ENCODE results near the gene SEC14L3.

DNA sequence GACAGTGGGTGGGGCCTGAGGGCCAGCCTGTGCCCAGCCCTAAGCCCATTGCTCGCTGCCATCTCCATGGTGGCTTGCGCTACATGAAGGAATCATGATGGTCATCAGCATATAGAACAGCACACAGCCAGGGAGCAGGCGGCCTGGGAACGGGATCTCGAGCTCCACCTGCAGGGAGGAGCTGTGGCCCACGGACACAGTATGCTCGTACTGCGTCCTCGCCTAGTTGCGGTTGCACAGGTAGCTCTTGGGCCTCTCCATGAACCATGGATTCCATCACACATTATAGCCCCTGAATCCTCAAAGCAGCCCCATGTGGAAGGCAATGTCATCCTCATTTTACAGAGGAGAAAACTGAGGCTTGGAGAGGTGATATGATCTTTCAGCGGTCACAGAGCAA, 18.6 kb upstream of the SEC14L3 start:
- TF ChIP-seq, protein P1, sequence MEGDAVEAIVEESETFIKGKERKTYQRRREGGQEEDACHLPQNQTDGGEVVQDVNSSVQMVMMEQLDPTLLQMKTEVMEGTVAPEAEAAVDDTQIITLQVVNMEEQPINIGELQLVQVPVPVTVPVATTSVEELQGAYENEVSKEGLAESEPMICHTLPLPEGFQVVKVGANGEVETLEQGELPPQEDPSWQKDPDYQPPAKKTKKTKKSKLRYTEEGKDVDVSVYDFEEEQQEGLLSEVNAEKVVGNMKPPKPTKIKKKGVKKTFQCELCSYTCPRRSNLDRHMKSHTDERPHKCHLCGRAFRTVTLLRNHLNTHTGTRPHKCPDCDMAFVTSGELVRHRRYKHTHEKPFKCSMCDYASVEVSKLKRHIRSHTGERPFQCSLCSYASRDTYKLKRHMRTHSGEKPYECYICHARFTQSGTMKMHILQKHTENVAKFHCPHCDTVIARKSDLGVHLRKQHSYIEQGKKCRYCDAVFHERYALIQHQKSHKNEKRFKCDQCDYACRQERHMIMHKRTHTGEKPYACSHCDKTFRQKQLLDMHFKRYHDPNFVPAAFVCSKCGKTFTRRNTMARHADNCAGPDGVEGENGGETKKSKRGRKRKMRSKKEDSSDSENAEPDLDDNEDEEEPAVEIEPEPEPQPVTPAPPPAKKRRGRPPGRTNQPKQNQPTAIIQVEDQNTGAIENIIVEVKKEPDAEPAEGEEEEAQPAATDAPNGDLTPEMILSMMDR (IDR thresholded peaks at IDR 0.05) = no peak
- TF ChIP-seq POLR2A (IDR thresholded peaks at IDR 0.05) = no peak
